Testis (tissue), 2 donors: ENCODE measurements around the gene LPCAT3.

Experiments used
- CTCF ChIP-seq, 3 experiments: fragments of 450-650 bp in 2 of 3; fragments of 200-600 bp in 1 of 3; sonication (generic) in 1 of 3; IDR thresholded peaks; one replicate each; pipeline ENCODE4 v1.5.1; 2016 to 2019; ENCODE audit warnings: antibody characterized with exemption in 3 of 3, mild to moderate bottlenecking in 2 of 3, moderate library complexity in 1 of 3
- POLR2A ChIP-seq: fragments of 450-650 bp; IDR thresholded peaks from one replicate; pipeline ENCODE4 v1.6.1; 2017; ENCODE audit warnings: antibody characterized with exemption, mild to moderate bottlenecking, moderate library complexity

- no peak for TF ChIP-seq POLR2A
- no peak for TF ChIP-seq CTCF (IDR thresholded peaks at IDR 0.05)
These were observed 62.9 kb downstream of the LPCAT3 start for GRCh38 chr12:6955108-6956020.
